ENCODE measurements around the gene BLOC1S1.

Gene BLOC1S1

GRCh38 chr12:55727643-55728185 is 11.9 kb downstream of the BLOC1S1 start:
- no peaks in the 10 kb centered on the region for H3K27me3 ChIP-seq
- peak overlapping the region; percentile 95 for H3K27ac ChIP-seq
- H3K9me3 ChIP-seq = no peaks in the 10 kb centered on the region
- peaks cover 46% of the 10 kb centered on the region for H3K36me3 ChIP-seq
- peaks cover 46 to 49% of the 10 kb centered on the region in 2 experiments for H3K4me1 ChIP-seq (ENCODE audit: control insufficient read depth in 1 of 2, insufficient read depth in 1 of 2, low read depth in 1 of 2, low read length in 1 of 2)
- TF ChIP-seq, protein P1, sequence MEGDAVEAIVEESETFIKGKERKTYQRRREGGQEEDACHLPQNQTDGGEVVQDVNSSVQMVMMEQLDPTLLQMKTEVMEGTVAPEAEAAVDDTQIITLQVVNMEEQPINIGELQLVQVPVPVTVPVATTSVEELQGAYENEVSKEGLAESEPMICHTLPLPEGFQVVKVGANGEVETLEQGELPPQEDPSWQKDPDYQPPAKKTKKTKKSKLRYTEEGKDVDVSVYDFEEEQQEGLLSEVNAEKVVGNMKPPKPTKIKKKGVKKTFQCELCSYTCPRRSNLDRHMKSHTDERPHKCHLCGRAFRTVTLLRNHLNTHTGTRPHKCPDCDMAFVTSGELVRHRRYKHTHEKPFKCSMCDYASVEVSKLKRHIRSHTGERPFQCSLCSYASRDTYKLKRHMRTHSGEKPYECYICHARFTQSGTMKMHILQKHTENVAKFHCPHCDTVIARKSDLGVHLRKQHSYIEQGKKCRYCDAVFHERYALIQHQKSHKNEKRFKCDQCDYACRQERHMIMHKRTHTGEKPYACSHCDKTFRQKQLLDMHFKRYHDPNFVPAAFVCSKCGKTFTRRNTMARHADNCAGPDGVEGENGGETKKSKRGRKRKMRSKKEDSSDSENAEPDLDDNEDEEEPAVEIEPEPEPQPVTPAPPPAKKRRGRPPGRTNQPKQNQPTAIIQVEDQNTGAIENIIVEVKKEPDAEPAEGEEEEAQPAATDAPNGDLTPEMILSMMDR (IDR thresholded peaks at IDR 0.05) = no peak
- H3K4me3 ChIP-seq (ENCODE audit: low read depth in 1 of 2, low read length in 1 of 2) = peak overlapping the region; percentile 69 to 88

DNA sequence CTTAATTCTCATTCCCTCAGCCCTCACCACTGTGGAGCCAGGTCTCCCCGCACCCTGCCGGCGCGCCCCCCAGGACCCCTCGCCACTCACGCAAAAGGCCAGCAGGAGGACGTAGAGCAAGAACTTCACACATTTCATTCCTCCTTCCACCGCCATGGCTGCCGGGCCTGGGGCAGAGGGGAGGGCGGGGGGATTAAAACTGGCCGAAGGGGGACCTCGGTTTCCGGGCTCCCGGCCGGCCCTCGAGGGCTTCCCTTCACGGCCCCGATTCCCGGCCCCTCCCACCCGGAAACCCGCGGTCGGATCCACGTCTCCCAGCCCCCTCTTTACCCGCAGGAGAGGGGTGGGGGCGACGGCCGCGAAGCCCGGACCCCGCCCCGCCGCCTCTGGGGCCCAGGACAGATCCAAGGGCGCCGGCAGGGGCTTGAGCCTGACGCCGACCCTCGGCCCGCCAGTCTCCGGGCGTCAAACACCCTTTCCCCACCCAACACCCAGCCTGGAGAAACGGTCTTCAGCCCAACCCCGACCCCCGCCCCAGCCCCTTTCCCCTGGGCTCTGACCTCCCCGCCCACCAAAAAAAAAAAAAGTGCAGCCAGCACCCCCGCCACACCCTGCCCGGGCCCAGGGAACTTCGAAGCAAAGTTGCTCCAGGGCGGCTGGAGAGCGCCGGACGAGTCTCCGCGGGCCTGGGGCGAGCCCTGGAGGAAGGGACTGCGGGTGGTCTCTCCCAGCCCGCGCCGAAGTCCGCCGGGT is 12.5 kb downstream of the BLOC1S1 start:
- H3K27ac ChIP-seq = peak overlapping the region; percentile 95
- peaks cover 39% of the 10 kb centered on the region for H3K36me3 ChIP-seq
- peak overlapping the region; percentile 69 to 88 for H3K4me3 ChIP-seq (ENCODE audit: low read depth in 1 of 2, low read length in 1 of 2)
- TF ChIP-seq, protein P1 (IDR thresholded peaks at IDR 0.05) = no peak
- no peaks in the 10 kb centered on the region for H3K27me3 ChIP-seq
- peaks cover 46 to 49% of the 10 kb centered on the region in 2 experiments for H3K4me1 ChIP-seq (ENCODE audit: control insufficient read depth in 1 of 2, insufficient read depth in 1 of 2, low read depth in 1 of 2, low read length in 1 of 2)
- no peaks in the 10 kb centered on the region for H3K9me3 ChIP-seq

GRCh38 chr12:55728939-55729818 is 13.3 kb downstream of the BLOC1S1 start, which contains the start of gene CD63:
Gene CD63 (minus strand): TSS chr12:55729009. CDS start chr12:55728341, 668 bp downstream.
- H3K36me3 ChIP-seq = peaks cover 31% of the 10 kb centered on the region
- TF ChIP-seq, protein P1 (IDR thresholded peaks at IDR 0.05) = no peak
- no peaks in the 10 kb centered on the region for H3K9me3 ChIP-seq
- peak within 1 kb of the TSS; percentile 95 for H3K27ac ChIP-seq
- H3K27me3 ChIP-seq = no peaks in the 10 kb centered on the region
- H3K4me3 ChIP-seq (ENCODE audit: low read depth in 1 of 2, low read length in 1 of 2) = peak within 1 kb of the TSS; percentile 69 to 88
- peaks cover 42 to 49% of the 10 kb centered on the region in 2 experiments for H3K4me1 ChIP-seq (ENCODE audit: control insufficient read depth in 1 of 2, insufficient read depth in 1 of 2, low read depth in 1 of 2, low read length in 1 of 2)

DNA sequence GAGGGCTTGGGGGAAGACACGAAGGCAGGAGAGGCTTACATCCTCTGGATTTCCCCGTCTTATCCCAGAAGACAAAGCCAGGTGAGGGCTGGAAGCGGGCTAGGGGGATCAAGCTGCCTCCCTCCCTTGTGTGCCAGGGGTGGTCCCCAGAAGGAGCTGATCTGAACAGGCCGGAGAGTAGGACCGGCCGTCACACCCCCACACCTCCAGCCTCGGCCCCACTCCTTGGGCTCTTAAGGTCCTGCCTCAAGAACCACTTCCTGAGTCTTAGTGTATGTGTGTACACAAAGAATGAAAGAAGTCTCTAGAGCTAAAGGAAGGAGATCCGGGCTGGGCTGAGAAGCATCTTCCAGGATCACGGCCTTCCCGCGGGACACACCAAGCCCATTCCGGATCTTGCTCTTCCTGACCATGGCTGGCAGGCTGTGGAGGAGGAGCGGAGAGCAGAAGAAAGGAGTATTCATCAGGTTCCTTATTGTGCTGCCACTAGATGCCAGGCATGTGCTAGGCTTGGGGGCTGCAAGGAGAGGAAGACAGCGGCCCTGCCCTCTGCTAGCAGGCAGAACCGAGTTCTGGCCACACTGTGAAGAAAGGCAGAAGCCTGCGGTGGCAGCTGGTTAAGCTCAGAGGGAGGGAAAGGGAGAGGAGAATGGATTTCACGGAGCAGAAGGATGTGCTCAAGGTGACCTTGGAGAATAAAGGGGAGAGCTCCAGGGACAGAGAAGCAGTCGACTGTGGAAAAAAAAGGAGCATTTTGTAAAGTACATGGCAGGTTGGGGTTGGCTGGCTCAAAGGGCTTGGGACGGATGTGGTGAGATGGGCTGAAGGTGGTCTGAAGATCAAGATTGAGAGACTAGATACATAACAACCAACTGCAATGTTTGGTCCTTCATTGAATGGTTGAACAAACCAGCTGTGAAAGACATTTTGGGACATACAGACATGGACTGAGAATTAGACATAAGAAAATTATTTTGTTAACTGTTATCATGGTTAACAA is 14.3 kb downstream of the BLOC1S1 start:
- Histone ChIP-seq H3K9me3 (no peaks in the 10 kb centered on the region), H3K36me3 (peaks cover 22% of the 10 kb centered on the region), H3K27ac (peak overlapping the region; percentile 95), H3K27me3 (no peaks in the 10 kb centered on the region), H3K4me3 (ENCODE audit: low read depth in 1 of 2, low read length in 1 of 2) (peak overlapping the region; percentile 69 to 88), H3K4me1 (ENCODE audit: control insufficient read depth in 1 of 2, insufficient read depth in 1 of 2, low read depth in 1 of 2, low read length in 1 of 2) (peaks cover 33 to 39% of the 10 kb centered on the region in 2 experiments)
- TF ChIP-seq, protein P1 (IDR thresholded peaks at IDR 0.05) = no peak
